ENCODE measurements around the gene AGMO. TPM values are rescaled to one million over a fixed set of nuclear protein-coding genes. Genes with fewer than 3 reads are reported as not detected.

AGMO gene
- total and polyA plus RNA-seq, 4 donors, result 21.6 to 46.6 (median 31.6) TPM

DNA sequence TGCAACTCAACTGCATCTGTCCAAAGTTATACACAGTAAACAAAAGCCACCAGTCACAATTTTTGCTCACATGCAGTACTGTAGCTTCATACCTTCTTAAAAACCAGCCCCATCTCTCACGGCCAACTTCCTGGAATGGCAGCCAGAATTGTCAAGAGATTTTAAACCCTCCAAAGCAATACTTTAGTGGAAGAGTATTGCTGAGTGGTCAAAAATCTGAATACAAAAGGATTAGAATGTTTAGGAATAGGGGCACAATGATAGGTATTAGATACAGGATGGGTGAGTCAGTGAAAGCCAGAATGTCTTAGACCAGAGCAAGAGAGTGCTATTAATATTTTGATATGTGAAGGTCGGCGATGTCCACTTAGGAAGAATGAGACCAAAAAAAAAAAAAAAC is 193.9 kb downstream of the AGMO start (continued):
- TF ChIP-seq RAD21 (IDR thresholded peaks at IDR 0.05) (no peak), NR2F2 (IDR thresholded peaks at IDR 0.05) (no peak)

GRCh38 chr7:15358112-15358511 is 203.7 kb downstream of the AGMO start:
- WGBS, result 86% methylated on average over 5 of the region's 5 CpGs
- peaks cover 0 to 14% (median 5%) of the 10 kb centered on the region in 4 donors for H3K36me3 ChIP-seq (ENCODE audit: control insufficient read depth in 4 of 4, insufficient read depth in 3 of 4, low read depth in 1 of 4, low read length in 3 of 4)
- no peaks in the 10 kb centered on the region for H3K4me1 ChIP-seq (ENCODE audit: control insufficient read depth in 4 of 4, insufficient read depth in 4 of 4, low read length in 3 of 4)
- no peak for DNase-seq (ENCODE audit: low spot score)
- TF ChIP-seq SP1 (IDR thresholded peaks at IDR 0.05) (no peak), RXRA (IDR thresholded peaks at IDR 0.05) (no peak), EGR1 (IDR thresholded peaks at IDR 0.05; ENCODE audit: low read depth in 2 of 2) (no peak), TAF1 (conservative IDR thresholded peaks at IDR 0.05) (no peak), RAD21 (IDR thresholded peaks at IDR 0.05) (no peak), ZBTB33 (IDR thresholded peaks at IDR 0.05) (no peak), FOXA1 (IDR thresholded peaks at IDR 0.05) (no peak)
- TF ChIP-seq, protein P1, sequence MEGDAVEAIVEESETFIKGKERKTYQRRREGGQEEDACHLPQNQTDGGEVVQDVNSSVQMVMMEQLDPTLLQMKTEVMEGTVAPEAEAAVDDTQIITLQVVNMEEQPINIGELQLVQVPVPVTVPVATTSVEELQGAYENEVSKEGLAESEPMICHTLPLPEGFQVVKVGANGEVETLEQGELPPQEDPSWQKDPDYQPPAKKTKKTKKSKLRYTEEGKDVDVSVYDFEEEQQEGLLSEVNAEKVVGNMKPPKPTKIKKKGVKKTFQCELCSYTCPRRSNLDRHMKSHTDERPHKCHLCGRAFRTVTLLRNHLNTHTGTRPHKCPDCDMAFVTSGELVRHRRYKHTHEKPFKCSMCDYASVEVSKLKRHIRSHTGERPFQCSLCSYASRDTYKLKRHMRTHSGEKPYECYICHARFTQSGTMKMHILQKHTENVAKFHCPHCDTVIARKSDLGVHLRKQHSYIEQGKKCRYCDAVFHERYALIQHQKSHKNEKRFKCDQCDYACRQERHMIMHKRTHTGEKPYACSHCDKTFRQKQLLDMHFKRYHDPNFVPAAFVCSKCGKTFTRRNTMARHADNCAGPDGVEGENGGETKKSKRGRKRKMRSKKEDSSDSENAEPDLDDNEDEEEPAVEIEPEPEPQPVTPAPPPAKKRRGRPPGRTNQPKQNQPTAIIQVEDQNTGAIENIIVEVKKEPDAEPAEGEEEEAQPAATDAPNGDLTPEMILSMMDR (IDR thresholded peaks at IDR 0.05; ENCODE audit: low read depth, low read length, missing input control), result no peak
- no peaks in the 10 kb centered on the region for H3K9me3 ChIP-seq (ENCODE audit: control insufficient read depth in 4 of 4, low read length in 3 of 4)
- H3K4me3 ChIP-seq (ENCODE audit: low read depth in 1 of 3, low read length in 3 of 3), result no peak overlapping the region
- no peaks in the 10 kb centered on the region for H3K27me3 ChIP-seq (ENCODE audit: control insufficient read depth in 4 of 4, insufficient read depth in 4 of 4, low read length in 3 of 4)
- H3K9ac ChIP-seq (ENCODE audit: low read depth in 1 of 2, low read length in 2 of 2), result no peak overlapping the region
- no peak overlapping the region for H3K27ac ChIP-seq (ENCODE audit: low read depth in 1 of 2, low read length in 2 of 2)

DNA sequence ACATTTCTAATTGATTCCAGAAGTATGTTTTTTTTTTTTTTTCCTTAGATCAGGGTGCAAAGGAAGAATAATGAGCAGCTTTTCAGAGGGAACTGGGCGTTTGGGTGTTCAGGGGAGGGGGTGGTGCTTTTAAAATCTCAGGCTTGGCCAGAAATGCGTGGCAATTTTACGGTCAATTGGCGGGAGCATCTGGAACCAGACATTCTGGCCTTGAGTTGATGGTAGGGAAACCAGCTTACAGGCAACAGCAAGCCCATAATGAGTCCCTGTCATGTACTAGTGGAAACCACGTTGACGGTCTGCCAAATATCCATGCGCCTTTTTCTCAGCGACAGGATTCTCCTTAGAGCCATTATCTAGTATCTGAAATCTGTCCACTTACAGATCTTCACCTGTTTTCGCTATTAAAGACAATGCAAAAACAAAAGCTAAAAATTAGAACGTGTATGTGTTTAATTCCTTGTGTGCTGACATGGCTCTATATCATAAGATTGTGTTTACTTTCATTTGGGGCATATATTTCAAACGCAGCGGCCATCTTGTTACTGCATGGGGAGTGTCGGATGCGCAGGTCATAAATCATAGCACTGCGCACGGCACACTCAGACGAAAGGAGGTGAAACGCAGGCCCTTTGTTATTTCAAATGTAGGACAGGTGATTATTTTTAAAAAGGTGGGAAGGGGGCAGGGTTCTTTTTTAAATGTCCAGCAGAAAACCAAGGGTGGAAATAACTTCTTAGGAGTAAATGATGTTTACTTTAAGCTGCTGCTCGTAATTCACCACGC is 209.2 kb downstream of the AGMO start:
- Histone ChIP-seq H3K27me3 (ENCODE audit: control insufficient read depth in 4 of 4, insufficient read depth in 4 of 4, low read length in 3 of 4) (no peaks in the 10 kb centered on the region), H3K4me1 (ENCODE audit: control insufficient read depth in 4 of 4, insufficient read depth in 4 of 4, low read length in 3 of 4) (no peaks in the 10 kb centered on the region), H3K36me3 (ENCODE audit: control insufficient read depth in 4 of 4, insufficient read depth in 3 of 4, low read depth in 1 of 4, low read length in 3 of 4) (peaks cover 0 to 5% (median 4%) of the 10 kb centered on the region in 4 donors), H3K4me3 (ENCODE audit: low read depth in 1 of 3, low read length in 3 of 3) (no peak overlapping the region), H3K9ac (ENCODE audit: low read depth in 1 of 2, low read length in 2 of 2) (no peak overlapping the region), H3K9me3 (ENCODE audit: control insufficient read depth in 4 of 4, low read length in 3 of 4) (no peaks in the 10 kb centered on the region), H3K27ac (ENCODE audit: low read depth in 1 of 2, low read length in 2 of 2) (no peak overlapping the region)
- TF ChIP-seq MAX (IDR thresholded peaks at IDR 0.05), result no peak
- TF ChIP-seq, protein P2, sequence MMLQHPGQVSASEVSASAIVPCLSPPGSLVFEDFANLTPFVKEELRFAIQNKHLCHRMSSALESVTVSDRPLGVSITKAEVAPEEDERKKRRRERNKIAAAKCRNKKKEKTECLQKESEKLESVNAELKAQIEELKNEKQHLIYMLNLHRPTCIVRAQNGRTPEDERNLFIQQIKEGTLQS (IDR thresholded peaks at IDR 0.05), result no peak
- TF ChIP-seq FOXA2 (IDR thresholded peaks at IDR 0.05), result no peak
- TF ChIP-seq, protein P1 (IDR thresholded peaks at IDR 0.05; ENCODE audit: low read depth, low read length, missing input control), result no peak
- TF ChIP-seq ZBTB33 (IDR thresholded peaks at IDR 0.05), result no peak
- TF ChIP-seq HNF4A (conservative IDR thresholded peaks at IDR 0.05), result no peak
- no peak for TF ChIP-seq FOXA1 (IDR thresholded peaks at IDR 0.05)
- TF ChIP-seq RAD21 (IDR thresholded peaks at IDR 0.05), result no peak
- no peak for TF ChIP-seq RXRA (IDR thresholded peaks at IDR 0.05)
- TF ChIP-seq YY1 (IDR thresholded peaks at IDR 0.05), result no peak
- TF ChIP-seq, protein P3, sequence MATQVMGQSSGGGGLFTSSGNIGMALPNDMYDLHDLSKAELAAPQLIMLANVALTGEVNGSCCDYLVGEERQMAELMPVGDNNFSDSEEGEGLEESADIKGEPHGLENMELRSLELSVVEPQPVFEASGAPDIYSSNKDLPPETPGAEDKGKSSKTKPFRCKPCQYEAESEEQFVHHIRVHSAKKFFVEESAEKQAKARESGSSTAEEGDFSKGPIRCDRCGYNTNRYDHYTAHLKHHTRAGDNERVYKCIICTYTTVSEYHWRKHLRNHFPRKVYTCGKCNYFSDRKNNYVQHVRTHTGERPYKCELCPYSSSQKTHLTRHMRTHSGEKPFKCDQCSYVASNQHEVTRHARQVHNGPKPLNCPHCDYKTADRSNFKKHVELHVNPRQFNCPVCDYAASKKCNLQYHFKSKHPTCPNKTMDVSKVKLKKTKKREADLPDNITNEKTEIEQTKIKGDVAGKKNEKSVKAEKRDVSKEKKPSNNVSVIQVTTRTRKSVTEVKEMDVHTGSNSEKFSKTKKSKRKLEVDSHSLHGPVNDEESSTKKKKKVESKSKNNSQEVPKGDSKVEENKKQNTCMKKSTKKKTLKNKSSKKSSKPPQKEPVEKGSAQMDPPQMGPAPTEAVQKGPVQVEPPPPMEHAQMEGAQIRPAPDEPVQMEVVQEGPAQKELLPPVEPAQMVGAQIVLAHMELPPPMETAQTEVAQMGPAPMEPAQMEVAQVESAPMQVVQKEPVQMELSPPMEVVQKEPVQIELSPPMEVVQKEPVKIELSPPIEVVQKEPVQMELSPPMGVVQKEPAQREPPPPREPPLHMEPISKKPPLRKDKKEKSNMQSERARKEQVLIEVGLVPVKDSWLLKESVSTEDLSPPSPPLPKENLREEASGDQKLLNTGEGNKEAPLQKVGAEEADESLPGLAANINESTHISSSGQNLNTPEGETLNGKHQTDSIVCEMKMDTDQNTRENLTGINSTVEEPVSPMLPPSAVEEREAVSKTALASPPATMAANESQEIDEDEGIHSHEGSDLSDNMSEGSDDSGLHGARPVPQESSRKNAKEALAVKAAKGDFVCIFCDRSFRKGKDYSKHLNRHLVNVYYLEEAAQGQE (IDR thresholded peaks at IDR 0.05), result no peak
- TF ChIP-seq SP1 (IDR thresholded peaks at IDR 0.05), result no peak
- no peak for TF ChIP-seq JUND (IDR thresholded peaks at IDR 0.05)
- TF ChIP-seq TAF1 (conservative IDR thresholded peaks at IDR 0.05), result no peak
- 95% methylated on average over 20 of the region's 20 CpGs for WGBS
- no peak for DNase-seq (ENCODE audit: low spot score)

All from liver (tissue), 9 donors.